Endothelial cell of umbilical vein (primary cell): ENCODE data around the gene UBASH3A. TPM values are rescaled to one million over a fixed set of nuclear protein-coding genes. Genes with fewer than 3 reads are reported as not detected.
"Not testable (repeated sequence)": the region's sequence is repeated elsewhere in the genome, so short reads cannot be mapped to it uniquely, and the experiment has no call there.

Source experiments
- BruUV-seq: library from RNA; stranded (reverse); fragments of 400-500 nt; replicated peaks from 2 replicates; lab custom pipeline; 2021; lab: Mats Ljungman, UMichigan
- CTCF ChIA-PET: fragments of 300-600, 350-600 bp; sonication (Branson Sonifier 250); formaldehyde crosslinking; loops from one replicate; lab custom pipeline; 2021; ENCODE audit warnings: antibody characterized with exemption, inconsistent platforms; lab: Charles Lee
- POLR2A ChIA-PET: fragments of 300-600, 350-600 bp; sonication (Branson Sonifier 250); formaldehyde crosslinking; loops from one replicate; lab custom pipeline; 2021; ENCODE audit warnings: antibody characterized with exemption, inconsistent platforms; lab: Charles Lee
- DNase-seq: peaks from one replicate; pipeline ENCODE4 v3.0.0-alpha.2; 2011; ENCODE audit warnings: low read depth, low spot score
- FAIRE-seq: peaks from 2 replicates; lab custom pipeline; 2011; peaks lifted over from hg19 to GRCh38; lab: Jason Lieb, UNC
- H2AFZ ChIP-seq: 2 replicates; pipeline ENCODE4 v1.6.0; 2012; ENCODE audit warnings: low read depth, low read length, control low read depth, inconsistent platforms
- H3K27ac ChIP-seq: 2 replicates; pipeline ENCODE4 v1.5.1; 2011; ENCODE audit warnings: low read depth, mild to moderate bottlenecking, control low read depth, low read length, moderate library complexity; ENCODE audit not compliant: insufficient read depth
- H3K27me3 ChIP-seq, 2 experiments: 2 replicates each; pipeline versions ENCODE4 v1.6.0 to v1.6.1; 2011; ENCODE audit warnings: low read length in 2 of 2, mixed read lengths in 1 of 2; ENCODE audit not compliant: control insufficient read depth in 2 of 2, insufficient read depth in 2 of 2
- H3K36me3 ChIP-seq, 2 experiments: 2 replicates in 1 of 2; 3 replicates in 1 of 2; pipeline ENCODE4 v1.5.1; 2011; ENCODE audit warnings: low read length in 2 of 2, mild to moderate bottlenecking in 1 of 2, moderate library complexity in 1 of 2; ENCODE audit not compliant: control insufficient read depth in 2 of 2, insufficient read depth in 2 of 2; ENCODE audit errors: extremely low read depth in 1 of 2
- H3K4me1 ChIP-seq: 3 replicates; pipeline ENCODE4 v1.5.1; 2011; ENCODE audit warnings: mild to moderate bottlenecking, low read length; ENCODE audit not compliant: control insufficient read depth, insufficient read depth; ENCODE audit errors: extremely low read depth
- H3K4me2 ChIP-seq: 2 replicates; pipeline ENCODE4 v1.6.1; 2011; ENCODE audit warnings: low read length, control low read depth, mixed read lengths; ENCODE audit not compliant: insufficient read depth
- H3K4me3 ChIP-seq, 3 experiments: fragments of 200-600 bp in 1 of 3; sonication (generic), shearing (Covaris generic) in 1 of 3; replicated peaks in 1 of 3; 2 replicates each; pipeline ENCODE4 v1.5.1; 2011 to 2016; ENCODE audit warnings: control low read depth in 3 of 3, low read length in 3 of 3, mild to moderate bottlenecking in 2 of 3, inconsistent platforms in 1 of 3, low read depth in 1 of 3, moderate library complexity in 1 of 3; ENCODE audit not compliant: insufficient read depth in 1 of 3
- H3K79me2 ChIP-seq: 2 replicates; pipeline ENCODE4 v1.6.0; 2012; ENCODE audit warnings: low read length, inconsistent platforms; ENCODE audit not compliant: control insufficient read depth, insufficient read depth
- H3K9ac ChIP-seq: replicated peaks from 2 replicates; pipeline ENCODE3; 2011; ENCODE audit warnings: low read length, control low read depth; ENCODE audit not compliant: insufficient read depth; ENCODE audit errors: extremely low read depth
- H3K9me1 ChIP-seq: replicated peaks from 3 replicates; pipeline ENCODE4 v1.6.0; 2011; ENCODE audit warnings: mild to moderate bottlenecking, low read length; ENCODE audit not compliant: control insufficient read depth, insufficient read depth; ENCODE audit errors: extremely low read depth
- H3K9me3 ChIP-seq: replicated peaks from 2 replicates; pipeline ENCODE4 v1.5.1; 2012; ENCODE audit warnings: low read length, inconsistent platforms; ENCODE audit not compliant: control insufficient read depth, insufficient read depth
- H4K20me1 ChIP-seq: replicated peaks from 2 replicates; pipeline ENCODE3; 2011; ENCODE audit warnings: mild to moderate bottlenecking, low read length; ENCODE audit not compliant: control insufficient read depth, insufficient read depth; ENCODE audit errors: extremely low read depth
- EZH2 ChIP-seq: IDR thresholded peaks from 2 replicates; pipeline ENCODE4 v1.6.1; 2012; ENCODE audit warnings: borderline replicate concordance, low read depth, mild to moderate bottlenecking, moderate library complexity, low read length, inconsistent platforms; ENCODE audit not compliant: severe bottlenecking
- FOS ChIP-seq: IDR thresholded peaks from 2 replicates; pipeline ENCODE4 v1.6.1; 2011; ENCODE audit warnings: mild to moderate bottlenecking, low read length, moderate library complexity, borderline replicate concordance; ENCODE audit not compliant: insufficient read depth
- GATA2 ChIP-seq: IDR thresholded peaks from 2 replicates; pipeline ENCODE4 v1.7.0; 2011; ENCODE audit warnings: low read depth, mild to moderate bottlenecking, moderate library complexity, mixed read lengths, low read length; ENCODE audit not compliant: insufficient read length, insufficient read depth
- JUN ChIP-seq: IDR thresholded peaks from 2 replicates; pipeline ENCODE4 v1.6.1; 2011; ENCODE audit warnings: borderline replicate concordance, low read depth; ENCODE audit not compliant: insufficient read length, insufficient read depth
- MYC ChIP-seq: IDR thresholded peaks from one replicate; pipeline ENCODE4 v1.6.1; 2011; ENCODE audit warnings: mild to moderate bottlenecking, low read depth, low read length
- POLR2A ChIP-seq: IDR thresholded peaks from 2 replicates; pipeline ENCODE4 v1.6.1; 2012; ENCODE audit warnings: low read depth, mild to moderate bottlenecking, control low read depth, low read length
- POLR2AphosphoS5 ChIP-seq: IDR thresholded peaks from 2 replicates; pipeline ENCODE4 v1.6.1; 2012; ENCODE audit warnings: low read depth, mild to moderate bottlenecking, control low read depth, low read length, moderate library complexity; ENCODE audit not compliant: insufficient read depth
- dilution Hi-C: fragments of 300-500 bp; cut with MboI; formaldehyde crosslinking; loops from one replicate; pipeline ENCODE4 v1.15.0; 2019; ENCODE audit warnings: low sequenced_read_pairs; ENCODE audit not compliant: extremely low pct_ligation_motif_present
- intact Hi-C: fragments of 100-400 bp; cut with micrococcal nuclease; formaldehyde crosslinking; loops from one replicate; pipeline ENCODE4 v1.10.0; 2022
- polyA plus RNA-seq, 4 experiments: library from polyadenylated mRNA; depleted of rRNA in 3 of 4; stranded (reverse) in 3 of 4; unstranded in 1 of 4; fragments of >200 nt; gene quantifications; 2 replicates each; pipeline versions ENCODE4 v1.2.1 to v1.2.3, GENCODE V29; 2011 to 2012; ENCODE audit warnings: missing spikeins in 1 of 4
- total RNA-seq: library from RNA; stranded (reverse); gene quantifications from 2 replicates; pipeline ENCODE4 v1.2.3, GENCODE V29; 2021
- TF ChIP-seq, protein P1 (sequence below), 2 donors: IDR thresholded peaks; 1 replicate in 1 of 2; 2 replicates in 1 of 2; pipeline ENCODE4 v1.5.1; 2011; ENCODE audit warnings: low read length in 2 of 2, mild to moderate bottlenecking in 2 of 2, moderate library complexity in 2 of 2, control low read depth in 1 of 2, inconsistent platforms in 1 of 2, low read depth in 1 of 2; ENCODE audit not compliant: insufficient read depth in 1 of 2; ENCODE audit errors: extremely low read depth in 1 of 2
- TF ChIP-seq, protein P2 (sequence below): IDR thresholded peaks from 2 replicates; pipeline ENCODE4 v1.6.1; 2011; ENCODE audit not compliant: insufficient read depth, insufficient read length

The UBASH3A gene
- total and polyA plus RNA-seq, 2 donors (not counting 3 experiments of a cell fraction or from before 2014, with no cell fraction given) = not detected

DNA sequence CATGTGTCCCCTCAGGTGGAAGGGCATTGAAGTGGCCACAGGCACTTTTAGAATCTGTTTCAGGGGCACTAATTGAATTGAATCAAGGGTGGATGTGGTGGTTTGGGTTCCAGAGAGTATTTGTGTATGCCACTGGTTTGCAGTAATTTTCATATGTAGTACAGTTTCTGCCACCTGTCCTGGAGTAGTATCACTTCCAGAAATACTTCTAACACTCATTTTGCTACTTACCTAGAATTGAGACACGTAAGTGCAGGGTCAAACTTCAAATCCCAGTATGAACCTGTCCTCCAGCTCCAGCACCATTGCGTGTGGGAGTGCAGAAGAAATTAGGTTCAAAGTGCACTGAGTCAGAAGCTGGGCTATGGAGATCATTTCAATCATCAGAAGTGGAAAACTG is 65.6 kb downstream of the UBASH3A start:
- Histone ChIP-seq H3K4me3 (no peak overlapping the region), H2AFZ (no peak overlapping the region), H4K20me1 (no peaks in the 10 kb centered on the region), H3K9me1 (no peaks in the 10 kb centered on the region), H3K4me1 (peaks cover 9% of the 10 kb centered on the region), H3K27me3 (peaks cover 2 to 4% of the 10 kb centered on the region in 2 experiments), H3K4me2 (no peak overlapping the region), H3K36me3 (no peaks in the 10 kb centered on the region), H3K27ac (no peak overlapping the region), H3K9me3 (no peaks in the 10 kb centered on the region), H3K9ac (no peak overlapping the region), H3K79me2 (no peaks in the 10 kb centered on the region)
- no peak for FAIRE-seq
- BruUV-seq = no TSS peak
- TF ChIP-seq, protein P1, sequence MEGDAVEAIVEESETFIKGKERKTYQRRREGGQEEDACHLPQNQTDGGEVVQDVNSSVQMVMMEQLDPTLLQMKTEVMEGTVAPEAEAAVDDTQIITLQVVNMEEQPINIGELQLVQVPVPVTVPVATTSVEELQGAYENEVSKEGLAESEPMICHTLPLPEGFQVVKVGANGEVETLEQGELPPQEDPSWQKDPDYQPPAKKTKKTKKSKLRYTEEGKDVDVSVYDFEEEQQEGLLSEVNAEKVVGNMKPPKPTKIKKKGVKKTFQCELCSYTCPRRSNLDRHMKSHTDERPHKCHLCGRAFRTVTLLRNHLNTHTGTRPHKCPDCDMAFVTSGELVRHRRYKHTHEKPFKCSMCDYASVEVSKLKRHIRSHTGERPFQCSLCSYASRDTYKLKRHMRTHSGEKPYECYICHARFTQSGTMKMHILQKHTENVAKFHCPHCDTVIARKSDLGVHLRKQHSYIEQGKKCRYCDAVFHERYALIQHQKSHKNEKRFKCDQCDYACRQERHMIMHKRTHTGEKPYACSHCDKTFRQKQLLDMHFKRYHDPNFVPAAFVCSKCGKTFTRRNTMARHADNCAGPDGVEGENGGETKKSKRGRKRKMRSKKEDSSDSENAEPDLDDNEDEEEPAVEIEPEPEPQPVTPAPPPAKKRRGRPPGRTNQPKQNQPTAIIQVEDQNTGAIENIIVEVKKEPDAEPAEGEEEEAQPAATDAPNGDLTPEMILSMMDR (IDR thresholded peaks at IDR 0.05; ENCODE audit: extremely low read depth in 1 of 2, insufficient read depth in 1 of 2, low read depth in 1 of 2, low read length in 2 of 2) = no peak
- no peak for TF ChIP-seq POLR2A
- no peak for TF ChIP-seq FOS
- TF ChIP-seq MYC = no peak
- TF ChIP-seq, protein P2, sequence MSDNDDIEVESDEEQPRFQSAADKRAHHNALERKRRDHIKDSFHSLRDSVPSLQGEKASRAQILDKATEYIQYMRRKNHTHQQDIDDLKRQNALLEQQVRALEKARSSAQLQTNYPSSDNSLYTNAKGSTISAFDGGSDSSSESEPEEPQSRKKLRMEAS = no peak
- TF ChIP-seq GATA2 = no peak
- TF ChIP-seq JUN = no peak
- no peak for TF ChIP-seq POLR2AphosphoS5
- no peak for TF ChIP-seq EZH2
- intact Hi-C loops = no loop called here
- DNase-seq = no peak
- dilution Hi-C loops = no loop called here
- POLR2A ChIA-PET = no interaction called here
- CTCF ChIA-PET = no interaction called here

DNA sequence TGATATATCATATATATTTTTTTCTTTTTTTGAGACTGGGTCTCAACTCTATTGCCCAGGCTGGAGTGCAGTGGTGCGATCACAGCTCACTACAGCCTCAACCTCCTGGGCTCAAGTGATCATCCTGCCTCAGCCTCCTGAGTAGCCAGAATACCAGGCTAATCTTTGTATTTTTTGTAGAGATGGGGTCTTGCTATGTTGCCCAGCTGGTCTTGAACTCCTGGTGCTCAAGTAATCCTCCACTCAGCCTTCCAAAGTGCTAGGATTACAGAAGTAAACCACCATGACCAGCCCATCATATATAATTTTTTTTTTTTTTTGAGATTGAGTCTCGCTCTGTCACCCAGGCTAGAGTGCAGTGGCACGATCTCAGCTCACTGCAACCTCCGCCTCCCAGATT is 66.0 kb downstream of the UBASH3A start:
- H3K9ac ChIP-seq, H3K9me3 ChIP-seq, H3K27me3 ChIP-seq, BruUV-seq, H3K4me2 ChIP-seq, H3K9me1 ChIP-seq, DNase-seq, H4K20me1 ChIP-seq, H3K4me3 ChIP-seq, dilution Hi-C loops, intact Hi-C loops, FAIRE-seq, H2AFZ ChIP-seq, H3K36me3 ChIP-seq, CTCF ChIA-PET, H3K27ac ChIP-seq, H3K79me2 ChIP-seq: not testable (repeated sequence)
- POLR2A ChIA-PET = interaction anchor here (0.7 kb wide), 1 partner anchor 1324 kb away, joined by 4 read pairs; no protein-coding TSS in a partner anchor
- H3K4me1 ChIP-seq = peaks cover 12% of the 10 kb centered on the region
